HepG2 (cell line): Measurements from ENCODE around the gene ZBTB32. TPM values are rescaled to one million over a fixed set of nuclear protein-coding genes. Genes with fewer than 3 reads are reported as not detected.
A peak's percentile ranks its signal among the peaks of the same experiment; 100 is the strongest.

Experiments
- BCL3 ChIP-seq: sonication (generic); formaldehyde crosslinking; IDR thresholded peaks from 2 replicates; pipeline ENCODE4 v1.5.1; 2020; ENCODE audit warnings: mild to moderate bottlenecking, missing genetic modification reagents, moderate library complexity
- CAMTA2 ChIP-seq: sonication (generic); formaldehyde crosslinking; IDR thresholded peaks from 2 replicates; pipeline ENCODE4 v1.4.0; 2020; ENCODE audit warnings: mild to moderate bottlenecking, missing genetic modification reagents, borderline replicate concordance
- CHD4 ChIP-seq: fragments of 200-600 bp; sonication (generic); IDR thresholded peaks from 2 replicates; pipeline ENCODE4 v1.7.0; 2017; ENCODE audit warnings: mild to moderate bottlenecking, low read length, borderline replicate concordance
- HNF1A ChIP-seq, 2 experiments: sonication (generic) in 1 of 2; formaldehyde crosslinking in 1 of 2; IDR thresholded peaks; 2 replicates each; pipeline versions ENCODE4 v1.4.0 to v1.6.1; 2016 to 2020; ENCODE audit warnings: borderline replicate concordance in 1 of 2, low read depth in 1 of 2, mild to moderate bottlenecking in 1 of 2, missing genetic modification reagents in 1 of 2
- POLR2G ChIP-seq: fragments of 200-400 bp; formaldehyde crosslinking; IDR thresholded peaks from 2 replicates; pipeline ENCODE4 v1.6.1; 2018; ENCODE audit warnings: mild to moderate bottlenecking, low read depth, low read length, moderate library complexity
- RAD21 ChIP-seq: fragments of 450-650 bp; formaldehyde crosslinking; IDR thresholded peaks from 2 replicates; pipeline ENCODE4 v1.5.0; 2020; ENCODE audit warnings: mild to moderate bottlenecking
- RARG ChIP-seq: sonication (generic); formaldehyde crosslinking; IDR thresholded peaks from 2 replicates; pipeline ENCODE4 v1.4.0; 2020; ENCODE audit warnings: low read depth, mild to moderate bottlenecking, missing genetic modification reagents
- SMYD3 ChIP-seq: sonication (generic); formaldehyde crosslinking; IDR thresholded peaks from 2 replicates; pipeline ENCODE4 v1.8.1; 2023; ENCODE audit warnings: mild to moderate bottlenecking, missing genetic modification reagents
- SSRP1 ChIP-seq: IDR thresholded peaks from 2 replicates; pipeline ENCODE4 v1.6.1; 2016; ENCODE audit warnings: control low read depth
- SUZ12 ChIP-seq: fragments of 150-350 bp; IDR thresholded peaks from 2 replicates; pipeline ENCODE4 v1.6.1; 2014; ENCODE audit warnings: low read depth, low read length
- TEAD3 ChIP-seq: optimal IDR thresholded peaks from 2 replicates; pipeline ENCODE3; 2016; ENCODE audit warnings: borderline replicate concordance
- ZBTB26 ChIP-seq: IDR thresholded peaks from 2 replicates; pipeline ENCODE4 v1.6.1; 2016; ENCODE audit warnings: missing compliant biosample characterization, missing genetic modification reagents, borderline replicate concordance
- ZNF17 ChIP-seq: sonication (generic); formaldehyde crosslinking; IDR thresholded peaks from 2 replicates; pipeline ENCODE4 v1.5.0; 2020; ENCODE audit warnings: mild to moderate bottlenecking, missing genetic modification reagents
- ZNF30 ChIP-seq: sonication (generic); formaldehyde crosslinking; IDR thresholded peaks from 2 replicates; pipeline ENCODE4 v1.5.0; 2020; ENCODE audit warnings: mild to moderate bottlenecking, missing genetic modification reagents
- ZNF513 ChIP-seq: sonication (generic); formaldehyde crosslinking; conservative IDR thresholded peaks from 2 replicates; pipeline ENCODE4 v1.5.0; 2020; ENCODE audit warnings: missing genetic modification reagents
- ZNF557 ChIP-seq: sonication (generic); formaldehyde crosslinking; IDR thresholded peaks from 2 replicates; pipeline ENCODE4 v1.4.0; 2020; ENCODE audit warnings: missing genetic modification reagents
- ZNF570 ChIP-seq: sonication (generic); formaldehyde crosslinking; IDR thresholded peaks from 2 replicates; pipeline ENCODE4 v1.4.0; 2020; ENCODE audit warnings: mild to moderate bottlenecking, missing genetic modification reagents, borderline replicate concordance
- ZNF703 ChIP-seq: sonication (generic); formaldehyde crosslinking; IDR thresholded peaks from 2 replicates; pipeline ENCODE4 v1.5.1; 2020; ENCODE audit warnings: missing genetic modification reagents, mild to moderate bottlenecking, moderate library complexity, borderline replicate concordance
- ZNF710 ChIP-seq: sonication (generic); formaldehyde crosslinking; IDR thresholded peaks from 2 replicates; pipeline ENCODE4 v1.5.0; 2020; ENCODE audit warnings: mild to moderate bottlenecking, missing genetic modification reagents, borderline replicate concordance
- ZNF816 ChIP-seq: sonication (generic); formaldehyde crosslinking; IDR thresholded peaks from 2 replicates; pipeline ENCODE4 v1.8.0; 2022; ENCODE audit warnings: missing genetic modification reagents, mild to moderate bottlenecking, borderline replicate concordance
- ZSCAN22 ChIP-seq: sonication (generic); formaldehyde crosslinking; IDR thresholded peaks from 2 replicates; pipeline ENCODE4 v1.4.0; 2020; ENCODE audit warnings: mild to moderate bottlenecking, missing genetic modification reagents
- polyA plus RNA-seq, 8 experiments: library from polyadenylated mRNA; depleted of rRNA in 3 of 8; stranded (reverse) in 7 of 8; unstranded in 1 of 8; fragments of >200 nt; fragmentation: Illumina TruSeq in 4 of 8; extraction: Trizol in 4 of 8; gene quantifications; 2 replicates each; pipeline versions ENCODE4 v1.2.1 to v1.2.3, GENCODE V29; 2011 to 2016; ENCODE audit warnings: low read depth in 4 of 8, missing spikeins in 1 of 8, mixed read lengths in 1 of 8; ENCODE audit not compliant: insufficient read depth in 1 of 8
- total RNA-seq, 5 experiments: library from RNA; depleted of rRNA; stranded (reverse); fragments of >200 nt; fragmentation: Illumina TruSeq; extraction: Trizol; gene quantifications; 2 replicates each; pipeline ENCODE4 v1.2.3, GENCODE V29; 2016; ENCODE audit warnings: low read depth in 1 of 5

ZBTB32 gene
- total and polyA plus RNA-seq, 2 of the 13 experiments (the other 11 are each of a cell fraction or from before 2014, with no cell fraction given), result not detected

GRCh38 chr19:35740108-35740422 is 35.7 kb downstream of the ZBTB32 start (continued):
- TF ChIP-seq SUZ12, result no peak
- TF ChIP-seq ZNF513 (CRISPR knock-in tag), result no peak
- no peak for TF ChIP-seq HNF1A (IDR thresholded peaks at IDR 0.05; ENCODE audit: low read depth)
- TF ChIP-seq HNF1A (CRISPR knock-in tag; IDR thresholded peaks at IDR 0.05; ENCODE audit: borderline replicate concordance), result no peak
- no peak for TF ChIP-seq ZNF703 (CRISPR knock-in tag)
- no peak for TF ChIP-seq ZNF17 (CRISPR knock-in tag)
- no peak for TF ChIP-seq POLR2G
- TF ChIP-seq ZNF570 (CRISPR knock-in tag), result no peak
- no peak for TF ChIP-seq ZSCAN22 (CRISPR knock-in tag)
- TF ChIP-seq ZBTB26, result no peak
- no peak for TF ChIP-seq ZNF710 (CRISPR knock-in tag)
- TF ChIP-seq BCL3 (CRISPR knock-in tag), result no peak
- peak; percentile 33 for TF ChIP-seq RAD21 (CRISPR knock-in tag)
- no peak for TF ChIP-seq RARG (CRISPR knock-in tag)
- TF ChIP-seq ZNF30 (CRISPR knock-in tag), result no peak
- TF ChIP-seq ZNF557 (CRISPR knock-in tag), result no peak
- TF ChIP-seq ZNF816 (CRISPR knock-in tag), result no peak
- TF ChIP-seq CAMTA2 (CRISPR knock-in tag), result no peak
- no peak for TF ChIP-seq SSRP1 (CRISPR knock-in tag)
- TF ChIP-seq SMYD3 (CRISPR knock-in tag), result no peak
- TF ChIP-seq CHD4, result no peak
- no peak for TF ChIP-seq TEAD3 (CRISPR knock-in tag)
